HEK293T (cell line): Measurements from ENCODE around the gene PMPCB.
"Not testable (repeated sequence)": the region's sequence is repeated elsewhere in the genome, so short reads cannot be mapped to it uniquely, and the experiment has no call there.

ENCODE experiments used
- CTBP1 ChIP-seq: fragments of 450-650 bp; IDR thresholded peaks from 2 replicates; pipeline ENCODE4 v1.6.1; 2016; ENCODE audit warnings: borderline replicate concordance
- ELF4 ChIP-seq: fragments of 450-650 bp; IDR thresholded peaks from 2 replicates; pipeline ENCODE4 v1.6.1; 2017; ENCODE audit warnings: antibody characterized with exemption
- FOXK2 ChIP-seq: fragments of 450-650 bp; IDR thresholded peaks from 2 replicates; pipeline ENCODE4 v1.6.1; 2016; ENCODE audit warnings: mild to moderate bottlenecking
- FOXM1 ChIP-seq: fragments of 450-650 bp; IDR thresholded peaks from 2 replicates; pipeline ENCODE4 v1.6.1; 2017; ENCODE audit warnings: mild to moderate bottlenecking, borderline replicate concordance
- HDGF ChIP-seq: fragments of 450-650 bp; IDR thresholded peaks from 2 replicates; pipeline ENCODE4 v1.6.1; 2017; ENCODE audit warnings: antibody characterized with exemption, borderline replicate concordance
- LEF1 ChIP-seq: fragments of 450-650 bp; IDR thresholded peaks from 2 replicates; pipeline ENCODE4 v1.6.1; 2017; ENCODE audit warnings: mild to moderate bottlenecking, borderline replicate concordance
- SP1 ChIP-seq: fragments of 450-650 bp; IDR thresholded peaks from 2 replicates; pipeline ENCODE4 v1.6.1; 2017

DNA sequence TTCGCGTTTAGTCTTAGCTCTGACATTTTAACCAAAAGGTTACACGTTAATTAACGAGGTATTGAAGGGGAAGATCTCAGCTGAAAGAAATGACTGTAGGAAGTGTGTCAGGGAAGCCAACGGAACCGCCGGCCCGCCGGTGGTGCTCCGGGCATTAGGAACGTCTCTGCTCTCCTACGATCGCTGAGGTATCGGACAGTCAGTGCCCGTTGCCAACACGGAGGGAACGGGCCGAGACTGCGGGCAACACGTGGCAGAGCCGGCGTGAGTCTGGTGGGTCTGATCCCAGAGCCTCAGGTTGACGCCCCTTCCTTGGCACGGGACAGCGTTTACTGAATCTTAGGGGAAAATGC lies 16.5 kb upstream of the PMPCB start:
- not testable (repeated sequence) for TF ChIP-seq HDGF, CTBP1, LEF1, SP1, FOXM1, ELF4, FOXK2
